MM.1S (cell line): Measurements from ENCODE around the gene ATP8B3.

Experiments
- CTCF ChIP-seq: fragments of 300-600 bp; sonication (generic); IDR thresholded peaks from 2 replicates; pipeline ENCODE4 v1.5.1; 2016; ENCODE audit warnings: antibody characterized with exemption, low read length, mixed read lengths
- EZH2phosphoT487 ChIP-seq: fragments of 300-600 bp; sonication (generic); IDR thresholded peaks from 2 replicates; pipeline ENCODE4 v1.6.1; 2018; ENCODE audit warnings: antibody characterized with exemption, low read length

- no peak for TF ChIP-seq CTCF
- no peak for TF ChIP-seq EZH2phosphoT487
Observed at GRCh38 chr19:1810439-1811160, 1.5 kb downstream of the ATP8B3 start.
